SH-SY5Y (cell line): ENCODE results near the gene GALNTL6.

Experiments
- GATA2 ChIP-seq: IDR thresholded peaks from 2 replicates; pipeline ENCODE4 v1.6.1; 2011; ENCODE audit warnings: mild to moderate bottlenecking, low read depth, low read length
- GATA3 ChIP-seq: IDR thresholded peaks from 2 replicates; pipeline ENCODE4 v1.6.1; 2011; ENCODE audit warnings: low read depth, mild to moderate bottlenecking, low read length, moderate library complexity

GALNTL6 gene

GRCh38 chr4:172983631-172984030 lies 1170.4 kb downstream of the GALNTL6 start:
- TF ChIP-seq GATA2 (no peak), GATA3 (no peak)

DNA sequence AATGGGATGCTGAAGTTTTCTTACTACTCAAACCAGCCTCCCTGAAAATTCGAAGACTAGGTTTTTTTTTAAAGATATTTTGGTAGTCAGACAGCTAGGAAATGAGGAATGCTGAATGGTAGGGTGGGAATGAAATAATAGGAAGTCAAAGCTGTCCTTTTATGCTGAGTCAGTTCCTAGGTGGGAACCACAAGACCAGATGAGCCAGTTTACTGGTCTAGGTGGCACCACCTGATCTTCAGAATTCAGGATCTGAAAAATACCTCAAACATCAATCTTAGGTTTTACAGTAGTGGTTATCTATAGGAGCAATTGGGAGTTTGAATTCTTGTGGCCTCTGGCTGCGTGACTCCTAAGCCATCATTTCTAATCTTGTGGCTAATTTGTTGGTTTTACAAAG lies 1172.3 kb downstream of the GALNTL6 start:
- no peak for TF ChIP-seq GATA3
- TF ChIP-seq GATA2, result no peak

GRCh38 chr4:172986114-172986513 lies 1172.9 kb downstream of the GALNTL6 start:
- TF ChIP-seq GATA3 (no peak), GATA2 (no peak)

DNA sequence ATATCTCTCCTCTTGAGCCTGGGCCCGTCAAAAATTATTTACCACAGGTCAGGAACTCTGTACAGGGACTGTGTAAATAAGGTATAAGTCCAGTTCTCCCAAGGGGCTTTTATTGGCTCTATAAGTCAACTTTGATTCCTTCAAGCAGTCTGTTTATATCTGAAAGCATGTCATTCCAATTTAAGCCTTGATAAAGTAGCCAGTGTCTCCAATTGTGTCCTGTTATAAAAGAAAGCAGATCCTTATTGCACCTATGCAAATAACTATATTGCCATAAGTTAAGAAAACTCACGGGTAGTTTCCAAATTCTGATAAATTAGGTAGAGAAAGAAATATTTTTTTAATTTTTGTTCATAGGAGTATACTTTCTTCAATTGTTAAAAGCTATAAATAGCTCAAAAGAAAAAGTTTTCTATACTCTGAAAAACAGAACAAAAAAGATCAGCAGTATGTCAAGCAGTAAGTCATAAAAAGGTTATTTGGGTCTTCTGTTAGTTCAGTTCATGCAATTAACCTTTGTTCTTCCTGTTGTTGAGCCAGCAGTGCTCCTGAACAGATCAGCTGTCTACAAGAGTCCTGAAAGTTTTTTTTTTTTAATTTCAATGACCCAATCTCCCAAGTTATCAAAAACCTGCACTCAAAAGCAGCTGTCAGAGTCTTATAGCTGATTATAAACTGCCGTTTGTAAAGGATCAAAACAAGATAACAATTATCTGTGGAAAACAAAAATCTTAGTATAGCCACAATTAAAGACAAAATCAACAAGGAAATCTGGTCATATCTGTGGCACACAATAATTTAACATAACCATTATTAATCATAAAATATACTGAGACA lies 1177.0 kb downstream of the GALNTL6 start:
- TF ChIP-seq GATA2, result no peak
- TF ChIP-seq GATA3, result no peak

DNA sequence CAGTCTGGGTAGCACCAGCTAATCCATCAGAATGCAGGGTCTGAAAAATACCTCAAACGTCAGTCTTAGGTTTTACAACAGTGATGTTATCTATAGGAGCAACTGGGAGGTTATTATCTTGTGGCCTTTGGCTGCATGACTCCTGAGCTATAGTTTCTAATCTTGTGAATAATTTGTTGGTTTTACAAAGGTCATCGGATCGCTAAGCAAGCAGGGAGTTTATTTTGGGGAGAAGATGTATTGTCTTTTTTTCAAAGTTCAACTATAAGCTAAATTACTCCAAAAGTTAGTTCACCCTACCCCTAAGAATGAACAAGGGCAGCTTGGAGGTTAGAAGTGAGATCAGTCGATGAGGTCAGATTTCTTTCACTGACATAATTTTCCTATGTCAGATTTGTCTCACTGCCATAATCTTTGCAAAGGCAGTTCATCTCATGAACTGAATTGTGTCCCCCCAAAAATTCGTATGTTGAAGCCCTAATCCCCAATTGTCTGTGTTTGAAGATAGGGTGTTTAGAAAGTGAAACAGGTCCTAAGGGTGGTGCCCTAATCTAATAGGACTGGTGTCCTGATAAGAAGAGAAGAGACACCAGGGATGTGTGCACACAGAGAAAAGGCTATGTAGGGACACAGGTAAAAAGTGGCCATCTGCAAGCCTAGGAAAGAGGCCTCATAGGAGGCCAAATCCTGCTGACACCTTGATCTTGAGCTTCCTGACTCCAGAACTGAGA lies 1179.6 kb downstream of the GALNTL6 start:
- TF ChIP-seq GATA2 (no peak), GATA3 (no peak)

DNA sequence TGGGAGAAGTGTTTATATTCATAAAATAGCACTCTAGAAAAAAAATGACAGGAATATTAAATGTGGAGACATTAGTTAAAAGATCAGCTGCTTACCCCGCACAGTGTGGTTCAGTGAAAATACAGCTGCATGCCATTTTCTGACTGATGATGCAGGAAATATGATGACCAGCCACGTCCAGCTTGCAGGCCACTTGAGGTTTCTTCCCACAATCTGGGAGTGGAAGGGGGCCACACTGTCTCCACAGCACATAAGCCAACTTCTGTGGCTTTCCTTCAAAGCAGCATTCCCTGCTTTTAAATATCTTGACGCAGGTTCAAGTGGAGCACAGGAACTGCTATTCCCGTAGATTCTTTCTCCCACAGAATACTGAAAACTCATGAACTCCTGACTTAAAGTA lies 1182.0 kb downstream of the GALNTL6 start:
- TF ChIP-seq GATA2 (no peak), GATA3 (no peak)

- TF ChIP-seq GATA2, result no peak
- no peak for TF ChIP-seq GATA3
Observed at GRCh38 chr4:172995704-172996103, 1182.5 kb downstream of the GALNTL6 start.

GRCh38 chr4:172996571-172997216 lies 1183.5 kb downstream of the GALNTL6 start:
- TF ChIP-seq GATA2 (no peak), GATA3 (no peak)

GRCh38 chr4:172997217-172997609 lies 1184.0 kb downstream of the GALNTL6 start:
- no peak for TF ChIP-seq GATA2
- no peak for TF ChIP-seq GATA3

DNA sequence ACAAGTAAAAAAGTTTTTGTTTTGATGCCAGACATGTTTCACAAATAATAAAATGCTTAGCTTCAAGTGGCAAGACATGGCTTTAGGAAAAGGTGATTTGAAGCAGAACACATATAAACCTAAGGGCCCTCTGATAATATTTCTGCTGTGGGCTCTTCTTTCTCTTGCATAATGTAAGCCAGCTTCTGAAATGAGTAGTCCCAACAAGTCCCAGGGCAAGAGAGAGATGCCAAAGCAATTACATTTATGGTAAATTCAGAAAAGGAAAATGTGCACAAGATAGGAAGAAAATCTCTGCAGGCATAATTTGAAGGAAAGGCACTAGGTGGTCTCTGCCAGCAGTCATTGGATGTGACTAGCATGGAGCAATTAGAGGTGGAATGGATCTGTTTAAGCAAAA lies 1184.7 kb downstream of the GALNTL6 start:
- TF ChIP-seq GATA2, result no peak
- TF ChIP-seq GATA3, result no peak

DNA sequence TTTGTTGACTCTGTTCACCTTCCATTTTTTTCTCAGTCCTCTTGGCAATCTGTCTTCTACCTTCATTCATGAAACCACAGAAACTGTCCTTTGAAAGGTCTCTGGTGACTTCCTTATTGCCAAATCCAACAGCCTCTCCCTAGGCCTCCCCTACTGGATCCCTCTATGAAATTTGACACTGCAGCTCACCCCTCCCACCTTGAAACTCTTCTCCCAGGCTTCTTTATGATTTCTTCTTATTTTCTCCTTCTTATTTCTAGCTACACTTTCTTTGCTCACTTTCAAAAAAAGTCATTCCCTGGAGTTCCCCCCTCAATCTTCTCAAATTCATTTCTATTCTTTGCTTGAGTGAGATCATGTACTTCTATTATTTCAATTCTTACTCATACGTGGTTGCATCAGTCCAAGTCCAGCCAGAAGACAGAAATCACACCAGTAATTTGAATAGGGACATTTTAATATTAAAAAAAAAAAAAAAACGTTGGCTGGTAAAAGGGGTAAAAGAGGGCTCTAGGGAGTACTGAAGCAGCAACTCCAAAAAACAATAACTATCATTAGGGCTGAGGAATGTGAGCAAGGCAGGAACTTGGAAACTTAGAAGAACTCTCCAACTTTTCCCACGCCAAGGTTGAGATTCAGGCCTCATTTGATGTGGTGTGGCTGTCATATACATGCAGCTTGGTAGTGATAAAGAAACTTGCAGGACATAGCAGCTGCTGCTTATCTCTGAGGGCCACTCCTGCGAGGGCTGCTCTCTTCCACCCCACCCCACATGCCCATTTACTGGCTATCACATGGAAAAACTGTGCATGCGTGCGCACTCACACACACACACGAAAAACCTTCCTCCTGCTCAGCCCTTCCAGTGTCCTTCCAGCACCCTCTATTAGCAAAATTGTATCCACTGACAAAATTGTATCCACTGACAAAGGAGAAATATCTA lies 1185.6 kb downstream of the GALNTL6 start:
- TF ChIP-seq GATA2 (no peak), GATA3 (no peak)

DNA sequence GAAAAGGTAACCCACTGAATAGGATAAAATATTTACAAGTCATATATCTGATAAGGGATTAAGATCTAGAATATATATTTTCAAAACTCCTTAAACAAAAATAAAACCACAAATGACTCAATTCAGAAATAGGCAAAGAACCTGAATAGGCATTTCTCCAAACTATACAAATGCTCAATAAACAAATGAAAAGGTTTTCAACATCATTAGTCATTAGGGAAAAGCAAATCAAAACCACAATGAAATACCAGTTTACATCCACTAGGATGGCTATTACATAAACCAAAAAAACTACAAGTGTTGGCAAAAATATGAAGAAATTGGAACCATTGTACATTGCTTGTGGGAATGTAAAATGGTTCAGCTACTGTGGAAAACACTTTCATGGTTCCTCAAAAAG lies 1188.4 kb downstream of the GALNTL6 start:
- no peak for TF ChIP-seq GATA3
- no peak for TF ChIP-seq GATA2

GRCh38 chr4:173002830-173003561 lies 1189.8 kb downstream of the GALNTL6 start:
- TF ChIP-seq GATA2, result no peak
- TF ChIP-seq GATA3, result no peak
